OCI-M2 (cell line): ENCODE data around the gene FNDC3B.

Experiments
- DNase-seq: peaks from one replicate; lab custom pipeline; 2025; ENCODE audit not compliant: unreplicated experiment; lab: John Stamatoyannopoulos, UW

Gene FNDC3B

GRCh38 chr3:172052405-172052804, 13.0 kb downstream of the FNDC3B start:
- no peak for DNase-seq

DNA sequence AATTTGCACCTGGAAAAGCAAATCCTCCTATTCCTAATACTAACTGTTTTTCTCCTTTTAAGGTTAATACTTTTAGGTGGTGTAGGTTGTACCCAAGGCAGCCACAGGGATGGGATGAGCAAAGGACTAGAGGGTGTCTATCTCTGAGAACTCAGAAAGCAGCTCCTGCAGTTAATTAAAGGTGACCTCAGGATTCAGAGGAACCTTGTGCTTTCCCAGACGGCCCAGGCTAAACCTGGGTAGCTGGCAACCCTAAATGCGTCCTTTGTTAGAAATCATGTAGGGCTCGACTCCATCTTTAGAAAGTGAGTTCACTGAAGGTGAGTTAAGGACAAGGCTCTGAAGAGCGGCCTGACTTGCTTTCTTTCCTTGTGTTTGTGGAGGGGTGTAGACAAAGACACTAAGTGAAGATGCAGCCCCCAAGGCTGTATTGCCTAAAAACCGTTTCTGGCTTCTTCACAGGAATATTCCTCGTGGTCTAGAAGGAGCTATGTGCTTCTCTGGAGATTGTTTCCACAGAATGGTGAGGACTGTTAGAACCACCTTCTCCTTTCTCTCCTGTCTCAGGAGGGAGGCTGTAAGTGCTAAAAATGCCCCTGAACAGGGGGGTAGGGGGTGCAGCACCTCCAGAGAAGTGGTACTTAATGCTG, 14.9 kb downstream of the FNDC3B start:
- no peak for DNase-seq

GRCh38 chr3:172056416-172056815, 17.0 kb downstream of the FNDC3B start:
- DNase-seq: no peak

DNA sequence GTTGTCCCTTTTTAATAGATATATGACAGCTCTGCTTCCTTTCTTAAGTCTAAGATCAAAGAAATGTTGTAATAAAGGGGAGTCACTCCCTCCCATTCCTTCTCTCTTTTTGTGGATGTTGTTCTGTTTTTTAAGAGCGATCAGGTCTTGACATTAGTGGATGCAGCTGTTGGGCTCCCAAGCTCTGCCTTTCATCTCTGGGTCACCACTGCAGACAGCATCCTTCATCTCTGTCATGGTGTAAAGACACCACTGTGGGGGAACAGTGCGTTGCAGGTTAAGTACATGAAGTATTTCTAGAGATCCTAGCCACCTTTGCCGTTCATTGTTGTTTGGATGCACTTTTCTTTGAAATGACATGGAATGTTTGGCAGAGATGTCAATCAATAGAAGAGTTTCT, 17.7 kb downstream of the FNDC3B start:
- no peak for DNase-seq

- DNase-seq: no peak
Observed at GRCh38 chr3:172057624-172058327, 18.4 kb downstream of the FNDC3B start.

DNA sequence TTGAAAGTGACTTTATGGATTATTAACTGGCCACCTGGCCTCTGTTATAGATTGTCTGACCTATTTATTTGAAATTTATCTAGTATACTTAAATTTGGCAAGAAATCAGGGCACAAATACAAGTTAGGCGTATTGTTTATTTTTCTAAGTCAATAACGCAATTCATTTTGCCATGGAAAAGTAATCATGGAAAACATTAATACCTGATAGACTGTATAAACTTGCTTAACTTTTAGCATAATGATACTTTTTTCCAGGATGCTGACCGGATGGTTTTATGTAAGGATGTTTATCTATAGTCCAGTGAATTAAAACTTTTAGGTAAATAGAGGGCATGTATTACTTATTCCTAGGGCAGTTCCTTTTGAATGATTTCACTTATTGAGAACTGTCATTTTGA, 20.2 kb downstream of the FNDC3B start:
- no peak for DNase-seq

DNA sequence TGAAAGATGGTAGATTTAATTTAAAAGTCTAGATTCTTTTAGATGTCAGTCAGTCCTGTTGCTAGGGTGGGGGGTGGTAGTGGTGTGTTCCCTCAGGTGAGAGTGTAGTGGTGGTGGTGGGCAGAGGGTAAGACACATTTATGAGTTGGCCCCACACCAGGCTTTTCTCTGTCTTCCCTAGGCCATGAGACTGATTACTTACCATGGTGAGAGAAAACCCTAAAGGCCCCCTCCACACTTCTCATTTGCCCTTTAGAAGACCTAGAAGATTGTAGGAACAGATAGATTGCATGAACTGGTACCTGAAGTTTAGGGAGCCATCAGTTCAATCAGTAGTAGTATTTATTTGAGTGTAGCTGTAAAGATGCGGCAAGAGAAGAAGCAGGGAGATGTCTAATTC, 20.9 kb downstream of the FNDC3B start:
- DNase-seq: no peak

DNA sequence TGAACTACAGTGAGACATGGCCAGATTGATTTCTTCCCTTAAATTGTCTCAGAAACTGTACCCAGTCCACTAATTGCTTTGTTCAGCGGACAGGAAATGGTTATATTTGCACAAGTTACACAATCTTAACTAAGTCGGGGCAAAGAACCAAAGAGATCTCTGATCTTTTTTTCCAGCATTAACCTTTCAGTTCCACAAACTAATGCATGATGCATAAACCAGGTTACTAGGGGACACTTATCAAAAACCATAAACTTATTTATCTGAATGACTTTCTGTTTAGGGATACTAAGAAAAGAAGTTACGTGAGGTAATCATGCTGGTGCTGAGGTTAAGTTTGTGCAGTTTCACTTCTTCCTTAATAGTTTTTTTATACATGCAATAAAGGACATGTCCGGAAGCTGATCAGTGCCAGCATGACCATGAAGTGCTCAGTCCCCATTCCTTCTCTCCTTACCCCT, 22.4 kb downstream of the FNDC3B start:
- DNase-seq: no peak

DNA sequence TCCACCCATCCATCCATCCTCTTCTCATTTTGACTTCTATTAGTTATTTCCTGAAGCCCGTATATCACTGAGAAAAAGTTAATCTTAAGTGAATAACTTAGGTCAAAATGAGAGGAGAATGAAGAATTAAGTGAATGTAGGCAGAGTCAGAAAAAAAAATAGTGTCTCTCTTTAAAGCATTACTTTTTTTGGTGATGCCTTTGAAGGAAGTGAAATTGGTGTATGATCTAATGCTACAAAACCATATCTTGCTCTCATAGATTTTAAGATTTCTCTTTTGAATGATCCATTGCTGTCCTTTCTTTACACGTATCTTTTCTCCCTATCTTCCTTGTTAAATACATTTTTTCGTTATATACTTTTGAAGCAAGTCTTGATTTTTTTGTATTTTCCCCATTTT, 23.4 kb downstream of the FNDC3B start:
- DNase-seq: no peak

- no peak for DNase-seq
Observed at GRCh38 chr3:172063456-172064432, 24.4 kb downstream of the FNDC3B start.

GRCh38 chr3:172065527-172065926, 26.1 kb downstream of the FNDC3B start:
- DNase-seq: no peak

GRCh38 chr3:172065967-172066762, 26.8 kb downstream of the FNDC3B start:
- no peak for DNase-seq

GRCh38 chr3:172066880-172067796, 27.8 kb downstream of the FNDC3B start:
- no peak for DNase-seq

DNA sequence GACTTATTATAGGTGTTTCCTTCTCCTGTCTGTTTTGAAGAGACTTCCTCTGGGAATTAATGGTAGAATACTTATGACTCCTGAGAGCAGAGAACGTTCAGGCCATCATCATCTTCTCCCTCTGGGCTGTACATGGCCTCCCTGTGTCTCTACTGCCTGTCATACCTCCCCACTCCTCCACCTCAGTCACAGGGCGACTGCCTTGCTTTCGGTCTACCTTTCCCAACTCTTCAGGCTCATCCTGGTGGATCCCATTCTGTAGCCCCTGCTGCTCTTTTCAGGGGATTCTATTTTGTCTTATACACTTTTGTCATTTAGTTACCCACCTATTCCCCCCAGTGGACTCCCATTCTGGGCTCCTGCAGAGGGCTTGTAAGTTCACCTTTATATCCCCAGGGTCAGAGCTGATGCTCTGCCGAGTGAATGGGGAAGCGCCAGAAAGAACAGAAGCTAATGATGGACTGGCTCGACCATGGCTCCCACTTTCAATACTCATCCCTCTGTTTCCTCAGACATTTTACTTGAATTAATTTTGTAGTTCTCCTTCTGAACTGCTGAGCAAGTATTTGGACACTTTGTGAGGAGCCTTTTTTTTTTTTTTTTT, 28.6 kb downstream of the FNDC3B start:
- DNase-seq: no peak

- no peak for DNase-seq
Observed at GRCh38 chr3:172068977-172069376, 29.6 kb downstream of the FNDC3B start.

GRCh38 chr3:172069478-172069877, 30.1 kb downstream of the FNDC3B start:
- no peak for DNase-seq

DNA sequence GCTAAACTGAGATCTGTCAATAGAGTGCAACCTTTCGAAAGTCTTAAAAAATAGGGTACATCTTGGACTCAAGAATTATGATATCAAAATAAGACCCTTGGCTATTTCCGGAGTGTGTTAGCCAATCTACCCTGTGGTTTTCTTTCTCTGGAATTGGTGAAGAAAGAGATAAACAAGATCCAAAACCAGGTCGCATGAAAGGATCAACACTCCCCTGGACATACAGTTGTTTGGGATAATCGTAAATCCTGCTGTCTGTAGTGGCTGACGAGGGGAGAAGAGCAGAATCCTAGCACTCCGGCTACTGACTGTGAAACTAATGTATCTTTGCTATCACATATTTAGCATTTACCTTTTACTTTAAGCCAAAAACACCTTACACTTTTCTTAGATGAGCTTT, 30.9 kb downstream of the FNDC3B start:
- no peak for DNase-seq

GRCh38 chr3:172070802-172071201, 31.4 kb downstream of the FNDC3B start:
- DNase-seq: no peak

- DNase-seq: no peak
Observed at GRCh38 chr3:172071780-172072330, 32.5 kb downstream of the FNDC3B start.
